Fibroblast of skin of right quadriceps (primary cell): ENCODE data around the gene SLC51A.
"Not testable (repeated sequence)": the region's sequence is repeated elsewhere in the genome, so short reads cannot be mapped to it uniquely, and the experiment has no call there.

ENCODE experiments used
- DNase-seq: peaks from one replicate; pipeline ENCODE4 v3.0.0-alpha.2; 2013

Gene SLC51A

GRCh38 chr3:196216089-196216564 is at the start of gene SLC51A:
SLC51A (plus strand) TSS chr3:196216534; CDS start chr3:196216713, 179 bp downstream.
- DNase-seq = no peak

GRCh38 chr3:196166741-196167140 is 49.6 kb upstream of the SLC51A start:
- no peak for DNase-seq

- no peak for DNase-seq
Observed at GRCh38 chr3:196168808-196169391, 47.4 kb upstream of the SLC51A start.

- no peak for DNase-seq
Observed at GRCh38 chr3:196169836-196170240, 46.5 kb upstream of the SLC51A start.

- DNase-seq = not testable (repeated sequence)
Observed at GRCh38 chr3:196170296-196170695, 46.0 kb upstream of the SLC51A start.

- no peak for DNase-seq
Observed at GRCh38 chr3:196174652-196175051, 41.7 kb upstream of the SLC51A start.

- no peak for DNase-seq
Observed at GRCh38 chr3:196175116-196175625, 41.2 kb upstream of the SLC51A start.

- DNase-seq = no peak
Observed at GRCh38 chr3:196175722-196176121, 40.6 kb upstream of the SLC51A start.

GRCh38 chr3:196177567-196177966 is 38.8 kb upstream of the SLC51A start:
- no peak for DNase-seq

- no peak for DNase-seq
Observed at GRCh38 chr3:196177967-196178366, 38.4 kb upstream of the SLC51A start.

- DNase-seq = no peak
Observed at GRCh38 chr3:196178993-196179379, 37.3 kb upstream of the SLC51A start.

GRCh38 chr3:196179380-196180308 is 36.7 kb upstream of the SLC51A start:
- DNase-seq = no peak

- DNase-seq = no peak
Observed at GRCh38 chr3:196180346-196180745, 36.0 kb upstream of the SLC51A start.

- DNase-seq = no peak
Observed at GRCh38 chr3:196181127-196181546, 35.2 kb upstream of the SLC51A start.

- DNase-seq = not testable (repeated sequence)
Observed at GRCh38 chr3:196184169-196184432, 32.2 kb upstream of the SLC51A start.

- no peak for DNase-seq
Observed at GRCh38 chr3:196184881-196185280, 31.5 kb upstream of the SLC51A start.

- DNase-seq = no peak
Observed at GRCh38 chr3:196186651-196187573, 29.4 kb upstream of the SLC51A start.

- no peak for DNase-seq
Observed at GRCh38 chr3:196189566-196190347, 26.6 kb upstream of the SLC51A start.

GRCh38 chr3:196192036-196192523 is 24.3 kb upstream of the SLC51A start:
- DNase-seq = no peak

GRCh38 chr3:196192524-196193051 is 23.7 kb upstream of the SLC51A start:
- DNase-seq = no peak

- no peak for DNase-seq
Observed at GRCh38 chr3:196193133-196193735, 23.1 kb upstream of the SLC51A start.
